T47D (cell line): ENCODE data around the gene KIF5C.

Source experiments
- DNase-seq, 2 experiments: peaks; one replicate each; pipeline versions ENCODE4 v3.0.0 to v3.0.0-alpha.2; 2011 to 2012; ENCODE audit warnings: low read depth in 1 of 2, low spot score in 1 of 2
- JUND ChIP-seq: IDR thresholded peaks from 2 replicates; pipeline ENCODE4 v1.6.1; 2012; ENCODE audit warnings: low read depth
- in situ Hi-C: cut with HindIII; loops from 2 replicates; pipeline ENCODE4 v1.10.0; 2016; ENCODE audit warnings: low sequenced_read_pairs, low pct_unique_long_range_greater_than_20kb

KIF5C gene

DNA sequence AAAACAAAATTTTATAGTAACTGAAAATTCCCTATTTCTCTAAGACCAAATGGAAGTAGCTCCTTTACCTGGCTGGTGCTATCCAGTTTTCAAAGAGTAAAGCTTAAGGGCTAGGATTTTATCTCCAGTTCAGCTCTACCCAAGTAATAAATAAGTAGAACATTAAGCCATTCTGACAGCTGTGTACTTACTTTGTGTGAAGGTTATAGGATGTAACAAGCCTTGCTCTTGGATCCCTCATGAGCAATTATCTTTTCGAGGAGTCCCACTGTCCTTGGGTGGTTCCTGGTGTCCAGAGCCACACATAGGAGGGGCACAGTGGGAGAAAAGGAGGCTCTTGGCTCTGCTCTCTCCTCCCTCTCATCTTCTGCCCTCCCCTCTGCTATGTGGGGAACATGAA, 45.5 kb downstream of the KIF5C start:
- no peak for TF ChIP-seq JUND
- in situ Hi-C loops, result no loop called here

DNA sequence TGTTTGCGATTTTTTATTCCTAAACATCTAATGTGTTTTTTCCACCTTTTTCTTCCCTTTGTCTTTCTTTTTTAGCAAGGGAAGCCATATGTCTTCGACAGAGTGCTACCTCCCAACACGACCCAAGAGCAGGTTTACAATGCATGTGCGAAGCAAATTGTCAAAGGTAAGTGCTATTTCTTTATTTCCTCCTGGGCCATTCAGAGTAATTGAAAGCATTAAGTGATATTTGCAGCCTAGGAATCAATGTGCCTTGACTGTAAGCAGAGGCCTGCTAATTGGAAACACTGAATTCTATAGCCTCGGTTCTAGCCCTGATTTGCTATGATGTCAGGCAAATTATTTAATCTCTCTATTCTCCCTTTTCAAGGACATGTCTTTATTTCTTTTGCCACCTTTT, 47.0 kb downstream of the KIF5C start:
- no peak for DNase-seq
- no peak for TF ChIP-seq JUND
- in situ Hi-C loops, result no loop called here

More for the DNA sequence above, 45.5 kb downstream of the KIF5C start:
- DNase-seq, result no peak

DNA sequence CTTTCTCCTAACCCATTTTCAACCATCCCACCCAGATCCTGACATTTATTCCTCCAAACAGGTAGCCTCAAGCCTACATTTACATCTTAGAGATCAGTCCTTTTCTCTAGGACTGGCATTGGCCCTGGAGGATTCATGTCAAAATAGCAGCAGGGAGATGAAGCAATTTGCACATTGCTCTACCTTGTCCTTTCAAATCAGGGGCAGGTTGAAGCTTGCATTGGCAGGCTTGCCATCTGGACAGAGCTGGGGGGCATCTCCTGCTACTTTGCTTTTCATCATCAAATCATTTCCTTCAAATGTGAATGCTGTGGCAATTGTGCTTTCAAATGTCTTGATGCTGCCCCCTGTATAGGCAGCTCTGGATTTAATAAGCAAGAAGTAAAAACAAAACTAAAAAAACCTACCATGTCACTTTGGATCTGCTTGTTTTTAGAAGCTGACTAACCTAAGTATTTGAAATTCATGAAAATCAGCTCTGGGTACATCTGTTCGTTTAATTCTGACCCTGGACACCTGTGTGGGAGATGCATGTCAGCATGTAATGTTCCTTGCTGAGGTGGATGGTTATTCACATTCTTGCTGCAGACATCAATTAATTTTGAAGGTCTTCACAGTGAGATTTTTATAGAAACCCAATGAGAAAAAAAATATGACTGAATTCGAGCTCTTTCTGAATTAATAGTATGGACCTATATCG, 47.9 kb downstream of the KIF5C start:
- in situ Hi-C loops, result no loop called here
- DNase-seq, result no peak
- no peak for TF ChIP-seq JUND

DNA sequence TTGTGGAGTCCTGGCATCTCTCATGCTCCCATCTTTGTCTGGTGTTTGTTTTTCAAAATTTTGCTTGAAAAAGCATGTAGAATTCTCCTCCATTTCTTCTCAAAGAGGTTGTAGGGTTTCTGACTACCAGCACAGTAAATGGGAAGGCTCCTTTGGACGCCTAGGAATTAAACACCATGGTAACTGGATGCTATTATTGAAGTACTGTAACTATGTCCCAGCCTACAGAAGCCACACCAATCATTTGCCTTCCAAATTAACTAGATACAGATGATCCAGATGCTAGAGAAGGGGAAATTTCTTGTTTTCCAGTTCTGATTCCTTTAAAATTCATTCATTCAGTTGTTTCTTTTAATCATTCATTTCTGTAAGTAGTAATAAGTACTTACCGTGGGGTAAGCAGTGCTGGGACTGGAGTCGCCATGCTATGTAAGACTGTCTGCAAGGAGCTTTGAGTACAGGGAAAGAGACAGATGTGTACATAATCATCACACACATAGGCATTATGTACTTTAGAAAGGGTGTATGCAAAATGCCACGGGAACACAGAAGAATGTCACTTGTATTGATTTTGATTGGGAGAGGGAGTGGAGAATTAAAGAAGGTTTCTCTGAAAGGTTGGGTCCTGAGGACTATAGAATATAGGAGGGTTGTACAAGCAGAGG, 49.6 kb downstream of the KIF5C start:
- no peak for TF ChIP-seq JUND
- no peak for DNase-seq
- in situ Hi-C loops, result no loop called here

DNA sequence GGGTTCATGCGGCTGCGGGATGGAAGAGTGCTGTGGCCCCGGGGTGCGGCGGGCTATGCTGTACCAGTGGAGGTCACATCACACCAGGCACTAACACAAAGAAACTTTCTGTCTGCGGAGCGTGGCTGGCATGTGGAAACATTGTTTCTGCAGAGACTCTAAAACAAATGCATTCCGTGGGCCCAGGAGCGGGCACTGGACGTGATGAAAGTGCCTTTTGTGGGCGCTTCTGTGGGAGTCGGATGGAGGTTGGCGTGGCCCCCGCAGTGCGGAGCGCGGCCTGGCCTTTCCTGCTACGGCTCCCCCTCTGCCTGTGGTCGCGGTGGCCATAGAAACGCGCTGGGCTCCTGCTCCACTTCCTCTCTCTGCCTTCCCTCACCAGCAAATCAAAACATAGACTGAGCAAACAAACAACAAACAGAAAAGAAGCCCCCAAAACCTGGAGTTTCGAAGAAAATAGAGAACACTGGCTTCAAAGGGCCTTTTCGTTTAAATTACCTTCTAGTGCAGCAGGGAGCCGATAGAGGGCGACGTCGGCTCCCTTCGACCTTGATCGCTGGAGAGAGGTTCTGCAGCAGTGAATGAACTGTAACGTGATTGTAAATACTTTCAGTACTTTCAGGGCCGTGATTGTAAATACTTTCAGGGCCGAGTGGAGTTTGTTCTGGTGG, 51.4 kb downstream of the KIF5C start:
- in situ Hi-C loops, result no loop called here
- no peak for TF ChIP-seq JUND
- peak; percentile 18 to 50 for DNase-seq

DNA sequence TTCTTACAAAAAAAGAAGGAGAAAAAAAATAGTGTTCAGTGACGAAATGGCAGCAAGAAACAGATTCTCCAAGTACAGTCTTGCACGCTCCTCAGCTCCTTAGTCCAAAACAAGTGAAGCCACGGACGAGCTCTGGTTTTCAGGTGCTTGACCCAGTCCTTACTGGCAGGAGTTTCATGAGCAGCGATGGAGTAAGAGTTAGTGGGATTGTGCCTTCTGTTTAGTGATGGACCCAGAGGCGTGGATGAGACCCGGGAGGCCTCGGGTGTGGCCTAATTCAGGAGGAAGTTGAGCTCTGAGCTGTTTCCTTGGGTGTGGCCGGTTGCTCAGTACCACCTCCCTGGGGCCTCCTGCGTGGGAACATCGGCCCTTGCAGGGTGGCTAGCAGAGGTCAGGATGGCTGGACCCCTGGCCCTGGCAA, 52.0 kb downstream of the KIF5C start:
- in situ Hi-C loops, result no loop called here
- TF ChIP-seq JUND, result no peak
- no peak for DNase-seq

DNA sequence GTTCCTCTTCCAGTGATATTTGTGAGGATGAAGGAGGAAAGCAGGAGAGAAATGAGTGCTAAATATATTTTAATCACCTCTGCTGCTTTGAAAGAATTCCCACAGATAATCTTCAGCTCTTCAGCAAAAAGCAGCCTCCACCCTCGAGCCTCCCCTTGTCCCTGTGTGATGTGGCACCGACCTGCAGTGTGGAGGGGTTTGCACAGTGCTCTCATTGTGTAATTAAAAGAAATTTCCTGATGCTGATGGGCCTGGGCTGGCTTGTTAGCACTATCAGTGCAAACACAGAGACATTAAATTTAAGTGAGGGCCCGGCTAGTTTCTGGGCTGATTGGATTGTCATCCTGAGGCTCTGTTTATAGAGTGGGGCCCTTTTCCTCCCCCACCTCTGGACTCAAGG, 53.4 kb downstream of the KIF5C start:
- TF ChIP-seq JUND, result no peak
- in situ Hi-C loops, result no loop called here
- no peak for DNase-seq

DNA sequence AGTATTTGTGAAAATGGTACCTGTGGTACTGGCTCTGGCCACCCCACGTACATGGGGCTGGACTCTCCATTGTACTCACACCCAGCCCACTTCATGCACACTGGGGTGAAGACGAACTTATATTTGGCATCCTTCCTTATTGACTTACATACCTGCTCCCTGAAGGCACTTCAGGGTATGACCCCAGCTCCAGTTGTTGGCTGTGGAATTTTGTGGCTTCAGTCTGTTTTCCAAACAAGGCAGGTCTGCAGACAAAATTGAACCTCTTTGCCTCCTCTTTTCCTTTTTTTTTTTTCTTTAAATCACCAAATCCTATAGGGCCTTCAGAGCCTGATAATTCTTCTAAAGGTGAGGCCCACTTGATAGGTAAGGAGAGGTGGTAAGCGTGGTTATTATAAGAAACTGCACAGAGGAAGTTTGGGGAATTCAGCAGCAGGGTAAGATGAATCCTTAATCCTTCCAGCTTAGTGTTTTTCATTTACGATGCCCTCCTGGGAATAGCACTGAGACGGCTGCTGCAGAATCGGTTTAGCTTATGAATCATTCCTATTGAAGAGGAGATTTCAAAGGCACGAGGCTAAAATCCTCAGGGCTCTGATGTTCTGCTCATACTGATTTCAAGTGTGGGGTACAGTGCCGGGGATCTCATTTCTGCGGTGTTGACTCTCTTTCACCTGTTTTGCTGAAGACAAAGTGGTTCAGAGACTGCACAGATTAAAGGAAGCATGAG, 55.2 kb downstream of the KIF5C start:
- no peak for TF ChIP-seq JUND
- in situ Hi-C loops, result no loop called here
- no peak for DNase-seq

DNA sequence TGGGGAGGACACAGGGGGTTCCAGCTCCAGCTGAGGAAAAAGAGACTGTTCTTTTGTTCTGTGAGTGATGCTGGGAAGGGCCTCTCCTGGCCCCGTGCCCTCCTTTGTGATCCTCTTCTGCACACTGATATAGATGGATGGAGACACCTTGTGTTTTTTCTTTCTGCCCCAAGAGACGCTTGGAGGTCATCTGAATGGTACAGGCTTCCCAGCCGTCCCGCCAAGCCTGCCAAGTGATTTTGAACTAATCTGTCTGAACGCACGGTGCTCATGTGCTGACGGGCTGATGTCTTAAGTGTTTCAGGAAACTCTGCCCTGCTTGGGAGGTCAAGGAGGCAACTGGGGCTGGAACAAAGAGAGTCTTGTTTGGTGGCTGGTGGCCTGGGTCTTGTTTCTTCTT, 57.5 kb downstream of the KIF5C start:
- no peak for TF ChIP-seq JUND
- in situ Hi-C loops, result no loop called here
- DNase-seq, result no peak

DNA sequence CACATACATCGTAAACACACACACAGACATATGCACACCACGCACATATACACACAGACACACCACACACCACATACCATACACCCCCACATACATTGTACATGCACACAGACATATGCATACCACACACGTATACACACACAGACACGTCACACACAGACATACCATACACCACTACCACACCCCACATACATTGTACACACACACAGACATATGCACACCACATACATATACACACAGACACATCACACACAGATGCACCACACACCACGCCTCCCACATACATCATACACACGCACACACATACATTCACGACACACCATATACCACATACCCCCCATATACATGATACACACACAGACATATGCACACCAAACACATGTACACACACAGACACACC, 58.4 kb downstream of the KIF5C start:
- TF ChIP-seq JUND, result no peak
- no peak for DNase-seq
- in situ Hi-C loops, result no loop called here

DNA sequence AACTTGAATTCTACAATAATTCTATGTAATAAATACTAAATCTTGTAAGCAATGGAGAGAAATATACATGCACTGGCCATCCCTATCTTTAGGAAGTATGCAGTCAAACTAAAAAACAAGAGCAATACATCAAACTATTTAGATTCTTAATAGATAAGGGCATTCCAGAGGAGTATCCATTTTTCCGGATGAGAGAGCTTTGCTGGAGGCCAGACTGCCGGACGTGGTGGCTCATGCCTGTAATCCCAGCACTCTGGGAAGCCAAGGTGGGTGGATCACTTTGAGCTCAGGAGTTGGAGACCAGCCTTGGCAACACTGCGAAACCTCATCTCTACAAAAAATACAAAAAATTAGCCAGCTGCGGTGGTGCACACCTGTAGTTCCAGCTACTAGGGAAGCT, 60.8 kb downstream of the KIF5C start:
- in situ Hi-C loops, result no loop called here
- DNase-seq, result no peak
- no peak for TF ChIP-seq JUND

DNA sequence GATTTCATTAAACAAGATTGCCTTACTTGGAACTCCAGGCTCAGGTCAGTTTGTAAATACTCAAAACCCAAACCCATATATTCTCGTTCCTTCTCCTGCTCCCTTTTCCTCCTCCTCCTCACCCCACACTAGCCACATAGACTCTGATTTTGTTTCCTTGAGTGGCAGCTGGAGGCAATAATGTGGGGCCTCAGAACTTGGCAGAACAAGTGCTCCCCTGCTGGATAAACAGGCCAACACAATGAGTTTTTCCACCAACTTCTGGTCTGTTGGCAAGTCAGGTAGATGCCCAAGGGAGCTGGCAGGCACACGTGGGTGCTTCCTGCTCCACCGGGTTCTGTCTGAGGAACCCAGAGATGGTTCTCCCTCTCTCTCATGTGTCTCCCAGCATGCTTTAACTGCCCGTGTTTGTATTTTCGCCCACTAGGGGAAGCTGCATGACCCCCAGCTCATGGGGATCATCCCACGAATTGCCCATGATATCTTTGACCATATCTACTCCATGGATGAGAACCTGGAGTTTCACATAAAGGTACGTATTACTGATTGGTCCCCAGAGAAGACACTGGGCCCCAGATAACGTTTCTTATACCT, 61.9 kb downstream of the KIF5C start:
- DNase-seq, result peak in 1 of 2 experiments; percentile 43
- in situ Hi-C loops, result no loop called here
- no peak for TF ChIP-seq JUND
